ENCODE measurements around the gene ABHD6.
A peak's percentile ranks its signal among the peaks of the same experiment; 100 is the strongest.
"Not testable (repeated sequence)": the region's sequence is repeated elsewhere in the genome, so short reads cannot be mapped to it uniquely, and the experiment has no call there.

The ABHD6 gene

GRCh38 chr3:58210761-58211460 lies 26.7 kb upstream of the ABHD6 start, which contains the start of gene DNASE1L3:
DNASE1L3 (minus strand) TSS chr3:58210972; CDS start chr3:58210906, 66 bp downstream.
- no peak for DNase-seq

- DNase-seq: no peak
These were observed 22.9 kb upstream of the ABHD6 start for GRCh38 chr3:58214484-58215316.

- DNase-seq: no peak
These were observed 22.1 kb upstream of the ABHD6 start for GRCh38 chr3:58215317-58216025.

- DNase-seq: no peak
These were observed 20.9 kb upstream of the ABHD6 start for GRCh38 chr3:58216496-58217195.

GRCh38 chr3:58217209-58217811 lies 20.3 kb upstream of the ABHD6 start:
- peak; percentile 44 to 49 for DNase-seq

GRCh38 chr3:58218904-58219303 lies 18.7 kb upstream of the ABHD6 start:
- DNase-seq: no peak

DNA sequence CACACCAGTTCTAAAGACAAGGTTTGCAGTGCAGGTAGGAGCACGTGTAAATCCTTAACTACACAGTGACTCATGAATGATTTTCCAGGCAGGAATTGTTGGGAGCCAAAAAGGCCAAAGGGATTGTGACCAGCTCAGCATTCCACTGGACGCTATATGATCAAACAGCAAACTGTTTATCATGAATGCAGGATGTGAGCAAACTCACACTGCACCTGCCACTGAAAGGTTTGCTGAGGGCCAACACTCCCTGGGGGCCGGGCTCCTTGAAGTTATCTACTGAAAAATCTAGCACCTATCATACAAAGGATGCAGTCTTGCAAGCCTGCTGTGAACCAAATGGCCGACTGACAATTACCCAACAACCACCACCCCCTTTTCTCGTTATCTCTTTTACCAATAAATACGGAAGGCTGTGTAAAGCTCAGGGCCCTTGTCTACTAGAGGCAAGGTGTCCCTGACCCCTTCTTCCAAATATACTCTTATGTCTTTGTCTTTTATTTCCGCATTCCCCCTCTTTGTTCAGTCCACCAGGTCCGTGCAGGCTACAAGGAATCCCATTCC lies 15.3 kb upstream of the ABHD6 start:
- no peak for DNase-seq

GRCh38 chr3:58223855-58224254 lies 13.7 kb upstream of the ABHD6 start:
- no peak for DNase-seq

- not testable (repeated sequence) for DNase-seq
These were observed 9.7 kb upstream of the ABHD6 start for GRCh38 chr3:58227933-58228332.

DNA sequence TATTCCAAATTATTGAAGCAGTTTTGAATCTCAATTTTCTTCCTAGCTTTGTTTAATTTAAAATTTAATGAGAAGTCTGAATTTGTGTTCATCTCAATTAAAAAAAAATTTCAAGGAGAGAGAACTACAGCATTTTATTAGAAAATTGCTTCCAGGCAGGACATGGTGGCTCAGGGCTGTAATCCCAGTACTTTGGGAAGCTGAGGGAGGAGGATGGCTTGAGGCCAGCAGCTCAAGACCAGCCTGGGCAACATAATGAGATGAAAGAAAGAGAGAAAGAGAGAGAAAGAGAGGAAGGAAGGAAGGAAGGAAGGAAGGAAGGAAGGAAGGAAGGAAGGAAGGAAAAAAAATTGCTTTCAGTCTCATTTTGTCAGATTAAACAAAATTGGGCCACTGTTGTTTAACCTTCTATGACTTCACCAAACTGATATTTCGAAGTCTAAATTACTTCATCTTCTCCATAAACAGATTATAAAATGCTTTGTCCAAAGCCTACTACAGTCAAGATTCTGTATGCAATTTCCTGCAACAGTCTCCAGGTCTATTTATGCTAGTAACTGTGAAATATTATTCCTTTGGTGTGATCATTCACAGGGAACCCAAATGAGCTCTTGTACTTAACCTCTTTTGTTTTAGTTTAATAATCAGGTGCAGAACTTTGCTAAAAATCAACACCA lies 6.6 kb upstream of the ABHD6 start:
- DNase-seq: no peak

- no peak for DNase-seq
These were observed 5.9 kb upstream of the ABHD6 start for GRCh38 chr3:58231666-58232065.

DNA sequence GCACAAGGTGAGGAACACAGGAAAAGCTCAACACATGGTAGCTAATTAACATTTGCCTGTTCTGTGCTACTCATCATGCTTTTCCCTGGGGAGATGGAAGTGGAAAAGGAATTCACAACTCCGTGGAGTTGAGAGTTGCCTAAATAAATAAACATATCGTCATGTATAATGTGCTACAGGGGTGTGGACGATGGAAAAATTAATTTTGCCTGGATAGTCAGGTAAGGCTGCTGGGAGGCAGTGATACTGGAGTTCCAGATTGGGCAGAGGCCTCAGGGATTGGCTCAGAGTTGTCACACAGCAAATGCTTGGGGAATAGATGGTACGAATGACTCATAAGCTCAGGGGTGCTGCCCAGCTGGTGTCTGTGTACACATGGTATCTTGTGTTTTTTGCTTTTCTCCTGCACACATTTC lies 3.1 kb upstream of the ABHD6 start:
- DNase-seq: no peak

GRCh38 chr3:58235970-58236369 lies 1.6 kb upstream of the ABHD6 start:
- DNase-seq: no peak

DNA sequence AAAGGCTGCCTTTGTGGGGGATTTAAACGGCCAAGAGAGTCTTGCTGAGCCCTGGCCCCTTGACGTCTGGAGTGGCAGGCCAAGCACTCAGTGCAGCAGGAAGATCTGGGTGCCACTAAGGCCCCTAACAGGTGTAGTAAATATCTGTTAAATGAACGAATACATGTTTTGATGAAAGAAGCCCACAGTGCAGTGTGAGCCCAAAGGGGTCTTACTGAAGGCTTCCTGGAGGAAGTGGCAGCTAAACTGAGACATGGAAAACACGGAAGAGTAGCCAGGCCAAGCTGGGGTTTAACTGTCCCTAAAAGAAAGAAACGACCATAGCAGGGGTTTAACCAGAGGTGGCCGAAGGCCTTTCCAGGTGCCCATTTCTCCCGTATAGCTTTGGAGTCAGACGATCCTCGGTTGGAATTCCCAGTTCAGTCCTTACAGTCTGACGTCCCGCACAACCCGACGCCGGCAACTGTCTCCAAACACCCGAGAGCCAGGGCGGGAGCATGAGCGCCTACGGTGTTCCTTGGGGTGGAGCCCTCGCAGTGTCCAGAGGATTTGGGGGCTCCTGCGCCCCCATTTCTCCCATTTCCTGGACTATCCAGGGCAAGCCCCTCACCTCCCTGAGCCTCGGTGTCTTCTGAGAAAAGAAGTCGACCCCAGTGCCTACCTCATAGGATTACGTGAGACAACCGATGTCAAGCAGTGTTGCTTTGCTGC lies 910 bp upstream of the ABHD6 start:
- no peak for DNase-seq

- DNase-seq: peak; percentile 49 to 59
These were observed 519 bp downstream of the ABHD6 start for GRCh38 chr3:58237941-58238681.

DNA sequence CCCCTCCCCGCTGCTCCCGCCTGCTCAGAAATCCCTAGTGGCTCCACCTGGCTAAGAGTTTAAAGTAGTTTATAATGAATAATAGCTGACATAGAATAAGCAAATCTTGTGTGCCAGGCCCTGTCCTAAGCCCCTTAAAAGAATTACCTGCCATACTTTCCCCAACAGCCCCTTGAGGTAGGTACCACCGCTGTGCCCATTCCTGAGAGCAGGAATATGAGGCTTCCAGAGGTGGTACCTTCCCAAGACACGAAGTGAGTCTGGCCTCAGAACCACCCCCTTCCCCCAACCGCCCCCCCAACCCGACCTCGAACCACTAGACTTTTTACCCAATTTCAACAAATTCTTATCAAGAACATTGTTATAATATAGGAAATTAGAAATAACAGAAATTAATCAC lies 1.2 kb downstream of the ABHD6 start:
- DNase-seq: no peak

GRCh38 chr3:58241306-58242044 lies 3.9 kb downstream of the ABHD6 start:
- no peak for DNase-seq

DNA sequence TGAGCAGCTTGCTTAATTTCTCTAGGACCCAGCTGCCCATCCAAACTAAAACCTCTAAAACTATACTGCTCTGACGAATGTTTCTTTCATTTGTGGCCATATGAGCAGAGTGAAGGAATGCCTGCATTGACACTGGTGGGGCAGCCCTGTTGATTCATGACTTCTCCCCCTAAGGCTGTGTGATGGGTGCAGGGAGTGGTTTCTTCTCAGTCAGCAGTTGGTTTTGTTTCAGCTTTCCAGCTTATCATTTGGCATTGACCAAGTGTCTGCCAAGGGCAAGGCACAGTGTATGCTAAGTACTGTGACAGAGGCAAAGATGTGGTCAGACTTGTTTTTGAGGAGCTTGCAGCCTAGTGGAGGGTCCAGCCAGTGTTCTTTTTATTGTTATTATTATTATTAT lies 4.7 kb downstream of the ABHD6 start:
- DNase-seq: no peak

DNA sequence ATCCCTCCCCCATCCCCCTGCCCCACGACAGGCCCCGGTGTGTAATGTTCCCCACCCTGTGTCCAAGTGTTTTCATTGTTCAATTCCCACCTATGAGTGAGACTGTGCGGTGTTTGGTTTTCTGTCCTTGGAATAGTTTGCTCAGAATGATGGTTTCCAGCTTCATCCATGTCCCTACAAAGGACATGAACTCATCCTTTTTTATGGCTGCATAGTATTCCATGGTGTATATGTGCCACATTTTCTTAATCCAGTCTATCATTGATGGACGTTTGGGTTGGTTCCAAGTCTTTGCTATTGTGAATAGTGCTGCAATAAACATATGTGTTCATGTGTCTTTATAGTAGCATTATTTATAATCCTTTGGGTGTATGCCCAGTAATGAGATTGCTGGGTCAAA lies 5.3 kb downstream of the ABHD6 start:
- DNase-seq: not testable (repeated sequence)
